ENCODE measurements around the gene ZG16B.

Gene ZG16B

GRCh38 chr16:2825049-2825742, 4.9 kb upstream of the ZG16B start:
- DNase-seq (ENCODE audit: low read depth): no peak

- DNase-seq (ENCODE audit: low read depth): no peak
Observed at GRCh38 chr16:2825906-2826305, 4.2 kb upstream of the ZG16B start.

DNA sequence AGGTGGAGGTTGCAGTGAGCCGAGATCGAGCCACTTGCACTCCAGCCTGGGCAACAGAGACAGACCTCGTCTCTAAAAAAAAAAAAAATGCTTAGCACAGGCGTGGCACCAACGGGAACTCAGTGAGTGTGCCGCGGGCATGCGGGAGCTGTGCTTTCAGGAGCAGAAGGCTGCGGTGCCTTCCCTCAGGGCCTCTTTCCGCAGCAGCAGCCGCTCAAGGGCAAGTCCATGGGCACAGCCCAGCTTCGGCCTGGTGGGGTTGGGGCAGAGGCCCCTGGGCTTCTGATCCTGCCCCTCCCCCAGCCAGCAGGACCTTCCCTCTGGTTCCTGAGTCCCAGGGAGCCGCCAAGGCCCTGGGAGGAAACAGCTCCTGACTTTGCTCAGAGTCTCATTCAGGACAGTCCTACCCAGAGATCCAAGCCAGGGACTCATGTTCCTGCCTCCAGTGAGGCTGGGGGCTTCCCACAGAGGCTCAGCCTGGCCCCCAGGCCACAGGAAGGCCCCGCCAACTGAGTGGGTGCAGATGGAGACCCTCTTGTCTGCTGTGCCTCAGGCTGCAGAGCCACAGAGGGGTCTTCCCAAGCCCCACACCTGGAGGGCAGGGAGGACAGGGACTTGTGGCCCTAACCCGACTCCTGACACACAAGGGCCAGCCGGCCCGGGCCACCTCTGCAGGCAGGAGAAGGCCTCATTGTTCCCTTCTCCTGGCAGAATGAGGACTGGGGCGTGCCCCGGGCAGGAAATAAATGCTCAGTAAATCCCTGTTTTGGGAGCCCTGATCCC, 3.3 kb upstream of the ZG16B start:
- DNase-seq (ENCODE audit: low read depth): no peak

DNA sequence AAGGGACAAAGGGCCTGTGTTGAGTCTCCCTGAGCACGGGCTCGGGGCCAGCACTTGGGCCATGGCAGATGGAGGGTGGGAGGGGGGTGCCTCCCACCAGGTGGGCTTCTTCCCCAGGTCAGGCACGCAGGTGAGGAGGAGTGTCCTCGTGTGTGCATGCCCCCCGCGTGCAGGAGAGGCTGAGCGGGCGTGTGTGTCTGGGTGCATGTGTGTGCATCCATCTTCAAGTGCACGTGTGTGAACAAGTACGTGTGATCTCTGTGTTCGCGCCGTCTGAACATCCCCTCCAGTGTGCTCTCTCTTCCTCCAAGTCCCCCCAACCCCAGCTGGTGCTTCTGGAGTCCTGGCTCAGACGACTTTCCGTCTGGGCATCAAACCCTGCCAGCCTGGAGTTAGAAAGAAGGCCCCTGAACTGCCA, 2.7 kb upstream of the ZG16B start:
- no peak for DNase-seq (ENCODE audit: low read depth)

- DNase-seq (ENCODE audit: low read depth): no peak
Observed at GRCh38 chr16:2827831-2828520, 2.1 kb upstream of the ZG16B start.

GRCh38 chr16:2828521-2828840, 1.6 kb upstream of the ZG16B start:
- DNase-seq (ENCODE audit: low read depth): no peak

DNA sequence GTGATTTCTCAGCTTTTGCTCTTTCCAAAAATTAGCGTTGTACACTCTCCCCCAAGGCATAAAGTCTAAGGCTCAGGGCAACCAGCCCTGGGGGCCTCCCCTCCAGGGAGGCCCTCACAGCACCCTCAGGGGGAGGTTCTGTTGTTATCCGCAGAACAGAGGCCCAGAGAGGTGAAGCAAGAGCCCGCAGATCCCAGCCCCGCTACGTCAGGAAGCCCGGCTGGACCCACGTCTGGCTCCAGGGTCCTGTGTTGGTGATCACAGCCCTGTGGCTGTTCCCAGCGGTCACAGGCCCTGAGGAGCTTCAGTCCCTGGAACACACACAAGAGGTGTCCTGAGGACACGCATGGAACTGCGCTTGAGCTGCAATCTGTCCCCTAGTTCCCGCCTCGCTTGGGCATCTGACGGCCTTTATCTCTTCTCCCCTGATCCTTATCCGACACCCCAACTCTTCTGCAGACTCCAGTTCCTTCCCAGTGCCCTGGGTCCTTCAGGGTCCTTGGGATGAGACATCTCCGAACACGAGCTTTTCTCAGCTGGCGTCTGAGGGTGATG, 1.1 kb upstream of the ZG16B start:
- no peak for DNase-seq (ENCODE audit: low read depth)

- DNase-seq (ENCODE audit: low read depth): no peak
Observed at GRCh38 chr16:2830355-2830695, 222 bp downstream of the ZG16B start.

- DNase-seq (ENCODE audit: low read depth): no peak
Observed at GRCh38 chr16:2831203-2831602, 1.1 kb downstream of the ZG16B start.

DNA sequence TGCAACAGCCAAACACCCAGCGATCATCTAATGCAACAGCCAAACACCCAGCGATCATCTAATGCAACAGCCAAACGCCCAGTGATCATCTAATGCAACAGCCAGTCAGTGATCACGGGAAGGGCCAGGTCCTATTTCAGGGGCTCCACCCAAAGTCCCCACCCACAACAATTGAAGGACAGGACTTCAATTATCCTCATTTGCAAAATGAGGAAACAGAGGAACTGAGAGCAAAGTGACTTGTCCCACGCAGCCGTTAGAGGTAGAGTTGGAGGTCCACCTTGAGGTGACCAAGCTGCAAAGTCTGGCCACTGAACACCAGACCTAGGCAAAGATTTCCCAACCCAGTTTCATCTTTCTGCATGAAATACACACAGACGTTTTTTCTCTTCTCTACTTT, 3.7 kb downstream of the ZG16B start:
- no peak for DNase-seq (ENCODE audit: low read depth)

- no peak for DNase-seq (ENCODE audit: low read depth)
Observed at GRCh38 chr16:2834968-2835367, 4.9 kb downstream of the ZG16B start.

DNA sequence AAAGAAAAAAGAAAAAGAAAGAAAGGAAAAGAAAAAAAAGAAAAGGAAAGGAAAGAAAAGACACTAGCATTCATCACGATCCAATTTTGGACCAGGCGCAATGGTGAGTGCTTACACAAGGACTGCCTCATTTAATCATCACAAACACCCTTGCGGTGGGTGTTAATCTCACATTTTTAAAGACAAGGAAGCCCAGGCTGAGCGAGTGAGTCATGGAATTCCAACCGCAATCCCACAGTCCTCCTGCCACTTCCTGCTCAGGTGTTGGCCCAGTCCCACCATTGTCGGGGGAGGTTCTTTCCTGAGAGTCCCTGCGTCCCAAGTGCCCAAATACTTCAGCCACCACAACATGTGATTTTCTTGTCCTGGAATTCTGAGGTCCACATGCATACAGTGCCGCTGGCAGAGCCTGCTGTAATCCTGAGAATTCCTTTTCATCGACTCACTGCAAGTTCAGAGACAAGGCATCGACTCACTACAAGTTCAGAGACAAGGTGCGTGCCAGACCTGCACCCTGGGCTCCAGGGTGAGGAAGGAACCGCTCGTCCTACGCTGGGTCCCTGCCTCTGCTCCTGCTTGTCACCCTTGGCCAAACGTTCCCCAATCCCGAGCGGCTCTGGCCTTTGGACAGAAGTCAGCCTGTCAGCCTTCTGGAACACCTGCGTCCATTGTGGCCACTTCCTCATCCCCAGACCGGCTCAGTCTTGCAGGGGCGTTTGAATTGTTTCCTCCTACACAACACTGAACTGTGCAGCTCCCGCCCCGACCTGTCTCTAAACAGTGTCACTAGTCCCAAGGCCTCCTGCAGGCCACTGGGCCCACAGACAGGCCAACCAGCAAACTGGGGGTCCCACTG, 5.8 kb downstream of the ZG16B start:
- no peak for DNase-seq (ENCODE audit: low read depth)

DNA sequence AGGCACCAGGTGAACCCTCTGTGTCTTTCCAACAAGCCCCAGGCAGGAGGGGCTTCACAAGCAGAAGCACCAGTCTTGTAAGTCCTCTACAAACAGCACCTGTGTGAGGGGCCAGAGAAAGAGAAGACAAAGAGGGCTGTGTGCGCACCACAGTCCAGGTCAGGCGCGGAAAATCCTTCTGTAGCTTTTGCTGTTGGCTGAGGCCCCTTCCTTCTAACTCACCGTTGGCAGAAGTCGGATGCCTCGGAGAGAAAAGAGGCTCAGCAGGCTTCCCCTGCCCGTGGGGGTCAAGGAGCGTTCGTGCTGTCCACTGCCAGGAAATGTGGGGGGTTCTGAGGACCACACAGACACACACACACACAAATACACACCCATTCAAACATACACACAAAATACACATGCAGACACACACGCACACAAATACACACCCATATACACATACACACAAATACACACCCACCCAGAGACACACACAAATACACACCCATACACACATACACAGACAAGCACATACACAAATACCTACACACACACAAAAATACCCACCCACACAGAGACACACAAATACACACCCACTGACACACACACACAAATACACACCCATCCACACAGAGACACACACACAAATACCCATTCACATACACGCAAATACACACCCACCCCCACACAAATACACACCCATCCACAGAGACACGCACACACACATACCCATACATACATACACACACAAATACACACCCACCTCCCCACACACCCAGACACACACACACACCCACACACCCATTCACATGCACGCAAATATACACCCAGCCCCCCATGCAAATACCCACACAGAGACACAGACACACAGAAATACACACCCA, 6.8 kb downstream of the ZG16B start:
- no peak for DNase-seq (ENCODE audit: low read depth)

- no peak for DNase-seq (ENCODE audit: low read depth)
Observed at GRCh38 chr16:2838928-2839327, 8.8 kb downstream of the ZG16B start.

DNA sequence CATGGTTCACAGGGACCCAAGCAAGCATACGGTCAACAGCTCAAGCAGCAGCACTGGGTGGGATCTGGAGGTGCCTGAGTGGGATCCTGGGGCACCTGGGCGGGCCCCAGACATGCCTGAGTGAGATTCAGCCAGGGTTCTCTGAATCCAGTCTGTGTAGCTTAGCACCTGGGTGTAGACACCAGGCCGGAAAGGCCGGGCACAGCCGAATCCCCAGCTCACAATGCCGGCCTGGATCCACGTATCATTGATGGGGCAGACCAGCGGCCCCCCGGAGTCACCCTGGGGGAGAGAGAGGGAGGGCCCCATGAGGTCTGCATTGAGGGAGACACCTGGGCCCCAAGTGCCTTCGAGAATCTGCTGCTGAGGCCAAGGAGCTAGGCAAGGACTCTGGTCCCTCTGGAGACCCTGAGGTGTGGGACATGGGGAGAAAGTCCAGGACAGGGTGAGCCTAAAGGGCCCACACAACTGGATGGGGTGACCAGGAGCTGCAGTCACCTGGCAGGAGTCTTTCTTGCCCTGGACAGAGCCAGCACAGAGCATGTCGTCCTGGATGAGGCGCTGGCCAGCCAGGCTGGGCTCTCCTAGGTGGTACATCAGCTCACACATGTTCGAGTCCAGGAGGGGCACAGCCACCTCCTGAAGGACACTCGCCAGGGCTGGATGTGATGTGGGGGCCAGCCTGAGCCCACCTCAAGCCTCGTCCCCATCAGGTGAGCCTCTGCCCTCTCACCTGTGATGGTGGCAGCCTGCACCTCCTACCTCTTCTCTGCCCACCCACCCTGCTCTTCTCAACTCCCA, 9.7 kb downstream of the ZG16B start:
- no peak for DNase-seq (ENCODE audit: low read depth)

- DNase-seq (ENCODE audit: low read depth): no peak
Observed at GRCh38 chr16:2840914-2841313, 10.8 kb downstream of the ZG16B start.

GRCh38 chr16:2841606-2842339, 11.7 kb downstream of the ZG16B start:
- no peak for DNase-seq (ENCODE audit: low read depth)

DNA sequence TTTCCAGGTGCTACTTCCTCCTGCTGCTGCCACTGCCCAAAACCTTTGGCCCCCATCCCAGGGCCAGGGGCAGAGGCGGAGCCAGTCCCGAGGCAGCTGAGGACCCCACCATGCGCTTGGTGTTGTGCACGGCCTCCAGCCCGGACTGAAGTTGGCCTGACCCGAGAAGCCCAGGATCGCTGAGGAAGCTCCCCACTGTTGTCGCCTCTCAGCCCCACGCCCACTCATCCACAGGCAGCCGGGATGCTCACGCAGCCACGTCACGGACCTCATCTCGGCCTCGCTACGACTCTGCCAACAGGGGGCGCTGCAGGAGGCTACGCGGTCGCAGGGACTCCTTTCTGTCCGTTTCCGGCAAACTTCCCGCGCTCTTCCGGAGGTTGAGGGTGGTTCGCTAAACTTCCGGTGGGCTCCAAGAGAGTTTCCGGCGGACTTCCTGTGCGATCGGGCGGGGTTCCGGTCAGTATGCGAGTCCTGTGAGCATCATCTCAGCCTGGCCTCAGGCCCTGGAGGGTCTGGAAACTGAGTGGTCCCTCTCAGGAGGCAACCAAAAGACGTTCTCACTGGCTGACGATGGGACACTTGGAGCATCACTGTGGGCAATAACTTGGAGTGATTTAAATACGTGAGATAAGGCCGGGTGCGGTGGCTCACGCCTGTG, 12.4 kb downstream of the ZG16B start:
- DNase-seq (ENCODE audit: low read depth): peak; percentile 47

DNA sequence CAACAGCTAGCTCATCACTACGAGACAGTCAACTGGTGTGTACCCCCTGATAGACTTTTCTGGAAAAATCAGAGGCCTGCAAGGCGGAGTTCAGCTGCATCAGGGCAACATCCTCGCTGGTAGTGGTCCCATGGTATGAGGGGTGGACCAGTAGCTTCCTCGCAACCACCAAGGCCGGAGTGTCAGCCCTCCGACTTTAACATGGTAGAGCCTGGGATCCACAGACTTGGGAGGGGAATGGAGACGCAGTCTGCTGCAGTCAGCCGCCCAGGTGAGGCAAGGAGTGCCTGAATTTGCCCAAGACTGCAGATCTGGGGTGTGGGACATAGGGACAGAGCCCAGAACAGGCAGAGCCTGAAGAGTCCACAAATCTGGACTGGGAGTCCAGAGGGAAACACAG, 13.4 kb downstream of the ZG16B start:
- no peak for DNase-seq (ENCODE audit: low read depth)

Measured in stimulated activated CD8-positive, alpha-beta memory T cell treated with anti-CD3 and anti-CD28 coated beads, Interleukin-15, amount 100 ng/mL, for 1 hour (primary cell).